Measurements from ENCODE around the gene TXNRD1.

DNA sequence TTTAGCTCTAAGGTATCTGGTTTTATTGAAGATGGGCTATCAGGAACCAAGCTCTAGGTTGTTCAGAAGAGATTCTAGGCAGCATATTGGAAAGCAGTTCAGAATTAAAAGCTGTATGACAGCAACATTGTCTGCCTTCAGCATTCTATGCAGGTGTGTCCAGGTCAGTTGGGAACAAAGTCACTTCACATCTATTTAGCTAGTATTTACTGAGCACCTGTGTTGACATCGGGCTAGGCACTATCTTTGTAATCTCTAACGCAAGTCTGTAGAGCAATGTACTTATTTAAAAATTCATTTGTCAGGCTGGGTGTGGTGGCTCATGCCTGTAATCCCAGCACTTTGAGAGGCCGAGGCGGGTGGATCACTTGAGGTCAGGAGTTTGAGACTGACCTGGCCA lies 81.1 kb downstream of the TXNRD1 start:
- TF ChIP-seq CTCF (conservative IDR thresholded peaks at IDR 0.05 in 1 of 2, IDR thresholded peaks at IDR 0.05 in 1 of 2; ENCODE audit: low read depth in 1 of 2, low read length in 2 of 2): no peak
- TF ChIP-seq EZH2 (IDR thresholded peaks at IDR 0.05; ENCODE audit: low read length, missing control alignments): no peak
